ENCODE measurements around the gene EPS8L3.

DNA sequence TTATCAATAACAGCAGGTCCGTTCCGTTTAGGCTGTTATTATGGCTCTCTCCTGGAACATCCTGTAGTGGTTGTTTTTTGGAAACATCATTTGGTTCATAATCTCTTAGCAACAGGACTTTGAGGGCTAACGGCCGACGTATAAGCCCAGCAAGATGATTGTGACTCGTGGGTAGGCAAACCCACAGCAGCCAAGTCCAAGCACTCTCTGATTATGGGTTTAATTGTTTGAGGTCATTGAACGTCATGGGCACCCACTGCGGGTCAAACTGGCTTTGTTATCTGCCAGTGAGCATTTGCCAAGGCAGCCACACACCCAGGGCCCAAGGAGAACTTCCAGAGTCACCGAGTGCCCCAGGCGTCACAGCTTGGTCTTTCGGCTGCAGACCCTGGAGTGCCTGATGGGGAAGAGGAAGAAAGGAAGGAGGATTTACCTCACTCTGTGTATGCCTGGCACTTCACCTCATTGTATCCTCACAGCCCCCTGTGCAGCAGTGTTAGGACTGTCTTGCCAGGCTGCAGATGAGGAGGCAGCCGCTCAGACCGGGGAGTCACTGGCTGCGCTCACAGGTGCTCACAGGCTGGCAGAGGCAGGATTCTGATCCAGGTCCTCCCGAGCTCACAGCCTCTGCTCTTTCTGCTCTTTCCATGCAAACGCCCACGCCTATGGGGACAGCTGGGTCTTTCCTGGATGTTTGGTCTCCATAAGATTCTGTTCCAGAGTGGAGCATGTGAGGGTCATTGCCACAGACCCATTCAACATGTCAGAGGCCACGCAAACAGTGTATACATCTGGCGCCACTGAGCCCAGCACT lies 30.8 kb upstream of the EPS8L3 start:
- TF ChIP-seq POLR2A (IDR thresholded peaks at IDR 0.05; ENCODE audit: control extremely low read depth in 1 of 2, low read depth in 2 of 2, low read length in 2 of 2) (no peak), CBX5 (IDR thresholded peaks at IDR 0.05; ENCODE audit: low read depth, low read length) (no peak), POLR2AphosphoS5 (IDR thresholded peaks at IDR 0.05; ENCODE audit: low read depth, low read length) (no peak)
- TF ChIP-seq, protein P1, sequence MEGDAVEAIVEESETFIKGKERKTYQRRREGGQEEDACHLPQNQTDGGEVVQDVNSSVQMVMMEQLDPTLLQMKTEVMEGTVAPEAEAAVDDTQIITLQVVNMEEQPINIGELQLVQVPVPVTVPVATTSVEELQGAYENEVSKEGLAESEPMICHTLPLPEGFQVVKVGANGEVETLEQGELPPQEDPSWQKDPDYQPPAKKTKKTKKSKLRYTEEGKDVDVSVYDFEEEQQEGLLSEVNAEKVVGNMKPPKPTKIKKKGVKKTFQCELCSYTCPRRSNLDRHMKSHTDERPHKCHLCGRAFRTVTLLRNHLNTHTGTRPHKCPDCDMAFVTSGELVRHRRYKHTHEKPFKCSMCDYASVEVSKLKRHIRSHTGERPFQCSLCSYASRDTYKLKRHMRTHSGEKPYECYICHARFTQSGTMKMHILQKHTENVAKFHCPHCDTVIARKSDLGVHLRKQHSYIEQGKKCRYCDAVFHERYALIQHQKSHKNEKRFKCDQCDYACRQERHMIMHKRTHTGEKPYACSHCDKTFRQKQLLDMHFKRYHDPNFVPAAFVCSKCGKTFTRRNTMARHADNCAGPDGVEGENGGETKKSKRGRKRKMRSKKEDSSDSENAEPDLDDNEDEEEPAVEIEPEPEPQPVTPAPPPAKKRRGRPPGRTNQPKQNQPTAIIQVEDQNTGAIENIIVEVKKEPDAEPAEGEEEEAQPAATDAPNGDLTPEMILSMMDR (IDR thresholded peaks at IDR 0.05; ENCODE audit: control extremely low read depth in 1 of 3, insufficient read depth in 1 of 3, low read depth in 1 of 3, low read length in 3 of 3), result no peak
- TF ChIP-seq, protein P2, sequence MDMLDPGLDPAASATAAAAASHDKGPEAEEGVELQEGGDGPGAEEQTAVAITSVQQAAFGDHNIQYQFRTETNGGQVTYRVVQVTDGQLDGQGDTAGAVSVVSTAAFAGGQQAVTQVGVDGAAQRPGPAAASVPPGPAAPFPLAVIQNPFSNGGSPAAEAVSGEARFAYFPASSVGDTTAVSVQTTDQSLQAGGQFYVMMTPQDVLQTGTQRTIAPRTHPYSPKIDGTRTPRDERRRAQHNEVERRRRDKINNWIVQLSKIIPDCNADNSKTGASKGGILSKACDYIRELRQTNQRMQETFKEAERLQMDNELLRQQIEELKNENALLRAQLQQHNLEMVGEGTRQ (IDR thresholded peaks at IDR 0.05; ENCODE audit: low read length), result no peak

Measured in H1 (cell line).